Fibroblast of villous mesenchyme (primary cell): ENCODE measurements around the gene SMAD5. TPM values are rescaled to one million over a fixed set of nuclear protein-coding genes. Genes with fewer than 3 reads are reported as not detected.

Experiments
- DNase-seq: peaks from one replicate; pipeline ENCODE4 v3.0.0-alpha.2; 2010; ENCODE audit warnings: low read depth
- H3K4me3 ChIP-seq: 2 replicates; pipeline ENCODE4 v1.5.1; 2011; ENCODE audit warnings: low read depth, mild to moderate bottlenecking, low read length
- total RNA-seq: library from RNA; depleted of rRNA; stranded (reverse); fragments of >200 nt; gene quantifications from 2 replicates; pipeline ENCODE4 v1.2.3, GENCODE V29; 2012
- TF ChIP-seq, protein P1 (sequence below): IDR thresholded peaks from 2 replicates; pipeline ENCODE4 v1.5.1; 2012; ENCODE audit warnings: low read depth, mild to moderate bottlenecking, low read length; ENCODE audit not compliant: insufficient read depth

The SMAD5 gene
- total RNA-seq, 1 donor, result 85.1 TPM

DNA sequence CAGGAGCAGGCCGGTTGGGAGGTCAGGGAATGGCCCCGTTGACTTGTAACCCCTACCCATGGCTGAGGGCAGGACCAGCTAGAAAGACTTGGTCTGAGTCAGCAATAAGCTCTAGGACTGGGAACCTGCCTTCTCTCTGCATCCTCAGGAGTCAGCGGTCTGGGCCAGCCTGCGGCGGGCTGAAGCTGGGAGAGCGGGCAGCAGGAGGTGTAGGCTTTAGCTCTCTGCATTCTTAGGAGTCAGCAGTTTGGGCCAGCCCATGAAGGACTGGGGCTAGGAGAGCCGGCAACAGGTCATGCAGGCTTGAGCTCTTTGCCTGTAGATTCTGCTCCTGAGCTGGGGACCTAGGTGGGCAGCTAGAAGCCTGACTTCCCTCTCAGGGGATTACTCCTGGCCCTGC, 66.8 kb downstream of the SMAD5 start:
- no peak overlapping the region for H3K4me3 ChIP-seq
- no peak for DNase-seq
- TF ChIP-seq, protein P1, sequence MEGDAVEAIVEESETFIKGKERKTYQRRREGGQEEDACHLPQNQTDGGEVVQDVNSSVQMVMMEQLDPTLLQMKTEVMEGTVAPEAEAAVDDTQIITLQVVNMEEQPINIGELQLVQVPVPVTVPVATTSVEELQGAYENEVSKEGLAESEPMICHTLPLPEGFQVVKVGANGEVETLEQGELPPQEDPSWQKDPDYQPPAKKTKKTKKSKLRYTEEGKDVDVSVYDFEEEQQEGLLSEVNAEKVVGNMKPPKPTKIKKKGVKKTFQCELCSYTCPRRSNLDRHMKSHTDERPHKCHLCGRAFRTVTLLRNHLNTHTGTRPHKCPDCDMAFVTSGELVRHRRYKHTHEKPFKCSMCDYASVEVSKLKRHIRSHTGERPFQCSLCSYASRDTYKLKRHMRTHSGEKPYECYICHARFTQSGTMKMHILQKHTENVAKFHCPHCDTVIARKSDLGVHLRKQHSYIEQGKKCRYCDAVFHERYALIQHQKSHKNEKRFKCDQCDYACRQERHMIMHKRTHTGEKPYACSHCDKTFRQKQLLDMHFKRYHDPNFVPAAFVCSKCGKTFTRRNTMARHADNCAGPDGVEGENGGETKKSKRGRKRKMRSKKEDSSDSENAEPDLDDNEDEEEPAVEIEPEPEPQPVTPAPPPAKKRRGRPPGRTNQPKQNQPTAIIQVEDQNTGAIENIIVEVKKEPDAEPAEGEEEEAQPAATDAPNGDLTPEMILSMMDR, result no peak

DNA sequence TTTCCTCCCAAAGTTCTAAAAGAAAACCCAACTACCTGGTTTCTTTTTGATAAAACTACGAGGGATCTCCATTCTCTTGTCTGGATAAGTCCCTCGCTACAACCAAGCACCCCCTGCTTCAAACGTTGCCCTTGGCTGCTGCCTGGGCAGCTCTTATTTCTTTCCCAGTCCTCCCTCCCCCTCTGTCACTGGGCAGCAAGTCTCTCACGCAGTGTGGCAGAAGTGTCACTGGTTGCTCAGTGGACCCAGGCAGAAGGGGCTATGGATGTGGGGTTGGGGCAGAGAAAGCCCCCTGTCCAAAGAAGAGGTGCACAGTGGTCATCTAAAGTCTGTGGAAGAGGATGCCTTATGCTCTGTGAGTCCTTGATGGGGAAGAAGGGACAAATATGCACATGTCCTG, 67.5 kb downstream of the SMAD5 start:
- TF ChIP-seq, protein P1, result no peak
- no peak overlapping the region for H3K4me3 ChIP-seq

DNA sequence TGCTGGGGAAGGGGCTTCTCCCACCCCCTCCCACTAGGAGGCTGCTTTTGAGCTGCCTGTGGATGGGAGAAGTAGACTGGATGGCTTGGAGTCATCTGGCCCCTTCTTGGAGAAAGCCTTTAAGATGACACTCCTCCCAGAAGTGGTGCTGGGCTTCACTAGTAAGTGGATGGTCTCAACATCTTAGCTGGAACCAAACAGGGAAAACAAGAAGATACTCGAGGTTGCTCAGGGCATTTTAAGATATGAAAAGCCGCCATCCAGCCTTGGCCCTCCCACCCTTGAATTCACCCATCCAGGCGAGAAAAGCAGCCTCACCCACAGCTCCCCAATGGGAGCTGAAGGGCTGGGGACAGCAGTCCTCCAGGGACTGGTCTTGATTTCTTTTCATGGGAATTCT, 68.1 kb downstream of the SMAD5 start:
- no peak for DNase-seq
- no peak overlapping the region for H3K4me3 ChIP-seq
- TF ChIP-seq, protein P1, result no peak

More for the DNA sequence above, 67.5 kb downstream of the SMAD5 start:
- DNase-seq, result no peak

DNA sequence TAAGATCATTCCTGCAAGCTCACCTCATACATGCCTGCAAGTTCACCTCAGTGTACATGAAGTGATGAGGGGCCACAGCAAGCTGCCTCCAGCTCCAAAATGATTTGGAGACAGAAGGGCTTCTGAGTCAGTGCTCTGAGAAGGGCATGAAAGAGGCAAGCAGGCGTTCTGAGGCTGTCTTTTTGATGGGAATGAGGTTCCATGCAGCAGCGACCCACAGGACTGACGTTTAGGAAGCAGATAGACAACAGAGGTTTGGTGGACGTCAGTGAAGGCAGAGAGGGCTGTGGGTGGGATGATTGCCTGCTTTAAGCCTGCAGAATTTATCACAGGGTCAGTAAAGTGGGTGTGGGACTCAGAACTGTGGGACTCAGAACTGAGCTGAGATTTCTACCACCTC, 69.2 kb downstream of the SMAD5 start:
- no peak overlapping the region for H3K4me3 ChIP-seq
- TF ChIP-seq, protein P1, result no peak
- DNase-seq, result no peak

DNA sequence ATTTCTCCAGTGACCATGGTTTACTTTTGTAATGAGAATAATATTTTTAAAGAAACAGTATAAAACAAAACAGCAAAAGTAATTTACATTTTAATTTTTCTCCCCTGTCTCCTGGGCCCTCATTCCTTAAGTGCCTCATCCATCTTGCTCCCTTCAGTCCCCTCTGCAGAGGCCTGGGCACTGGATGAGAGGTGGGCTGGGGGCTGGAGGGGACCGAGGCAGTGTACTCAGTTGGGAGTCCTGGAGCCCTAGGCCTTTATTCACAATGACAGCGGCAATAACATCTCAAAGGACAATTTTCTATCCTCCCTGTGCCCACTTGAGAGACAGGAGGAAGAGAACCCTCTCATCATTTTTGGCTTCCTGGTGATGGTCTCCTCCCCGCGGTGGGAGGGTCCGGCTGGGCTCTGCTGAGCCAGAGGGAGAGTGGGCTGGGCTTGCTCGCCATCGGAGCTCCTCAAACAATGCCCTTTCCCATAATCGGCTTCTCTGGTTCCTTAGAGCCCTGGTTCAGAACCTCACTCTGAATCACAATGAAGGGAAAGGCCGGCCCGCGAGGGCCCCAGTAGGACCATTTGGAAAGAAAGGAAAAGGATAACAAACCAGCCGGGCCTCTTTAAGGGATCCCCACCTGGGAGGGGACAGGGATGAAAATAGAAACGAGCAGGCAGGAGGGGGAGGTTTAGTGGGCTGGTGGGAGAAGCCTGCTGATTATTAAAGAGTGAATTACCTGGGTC, 70.0 kb downstream of the SMAD5 start:
- no peak for DNase-seq
- no peak overlapping the region for H3K4me3 ChIP-seq
- TF ChIP-seq, protein P1, result no peak

DNA sequence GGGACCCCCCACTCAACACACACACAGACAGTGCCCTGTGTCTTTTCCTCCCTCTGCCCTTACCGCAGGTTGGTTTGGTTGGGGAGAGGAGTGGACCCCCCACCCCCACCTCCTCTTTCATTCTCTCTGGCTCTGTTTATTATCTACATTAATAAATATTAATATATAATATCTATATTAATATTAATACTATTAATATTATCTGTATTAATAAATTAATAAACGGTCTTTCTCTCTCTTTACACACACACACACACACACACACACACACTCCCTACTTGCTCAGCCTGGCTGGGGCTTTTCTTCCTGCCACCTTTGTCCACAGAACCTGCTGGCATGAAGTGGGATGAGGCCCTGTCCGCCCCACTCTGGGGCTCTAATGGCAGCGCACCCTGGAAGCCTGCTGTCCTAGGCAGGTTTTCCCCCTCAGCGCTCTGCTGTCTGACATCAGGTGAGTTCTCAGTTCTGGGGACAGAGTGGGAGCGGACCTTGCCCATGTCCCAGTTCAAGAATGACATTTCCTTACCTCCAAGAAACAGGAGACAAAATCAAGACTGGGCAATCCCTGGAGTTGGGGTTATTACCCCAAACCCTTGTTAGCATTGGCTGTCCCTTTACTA, 70.8 kb downstream of the SMAD5 start:
- no peak for DNase-seq
- no peak overlapping the region for H3K4me3 ChIP-seq

More for the DNA sequence above, 70.8 kb downstream of the SMAD5 start:
- TF ChIP-seq, protein P1, result no peak
